ENCODE measurements around the gene C11orf21.
"Not testable (repeated sequence)": the region's sequence is repeated elsewhere in the genome, so short reads cannot be mapped to it uniquely, and the experiment has no call there.

C11orf21 gene

DNA sequence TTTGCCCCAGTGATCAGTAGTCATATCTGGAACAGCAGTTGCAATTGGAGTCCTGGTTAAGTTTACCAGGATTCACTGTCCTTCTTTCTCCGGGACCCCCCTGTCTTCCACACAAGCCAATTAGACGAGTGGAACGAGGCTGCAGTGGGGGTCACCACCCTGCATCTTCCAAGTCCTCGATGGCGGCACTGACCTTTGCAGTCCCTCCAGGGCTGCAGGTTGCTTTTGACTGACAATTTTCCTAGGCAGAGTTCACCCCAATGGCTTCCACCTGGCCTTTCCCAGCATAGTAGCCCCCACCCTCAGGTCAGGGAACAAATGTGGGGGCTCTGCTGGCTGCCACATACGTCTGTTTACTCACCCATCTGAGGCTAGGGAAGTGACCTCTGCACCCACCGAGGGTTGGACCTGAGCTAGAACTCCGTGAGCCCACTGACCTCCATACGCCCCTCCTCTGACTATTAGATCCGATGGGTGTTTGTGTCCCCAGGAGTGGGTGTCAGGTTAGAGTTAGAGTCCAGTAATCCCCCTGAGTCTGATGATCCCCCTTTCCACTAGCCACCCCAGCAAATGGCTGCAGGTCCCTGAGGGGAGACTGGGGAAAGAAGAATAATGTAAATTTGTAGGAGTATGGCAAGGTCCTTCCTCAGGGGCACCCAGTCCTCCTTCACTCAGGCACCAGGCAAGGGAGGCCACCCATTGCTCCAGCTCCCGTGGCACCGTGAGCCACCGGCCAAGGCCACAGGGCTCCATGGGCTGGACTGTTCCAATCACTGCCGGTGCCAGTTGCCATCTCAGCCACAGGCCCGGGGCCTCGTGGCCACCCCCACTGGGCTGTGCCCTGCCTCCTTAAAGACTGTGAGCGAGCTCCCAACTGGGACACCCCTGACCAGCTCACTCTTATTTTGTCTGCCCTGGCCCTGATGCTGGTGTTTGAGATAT, 5.5 kb downstream of the C11orf21 start:
- DNase-seq, result no peak

DNA sequence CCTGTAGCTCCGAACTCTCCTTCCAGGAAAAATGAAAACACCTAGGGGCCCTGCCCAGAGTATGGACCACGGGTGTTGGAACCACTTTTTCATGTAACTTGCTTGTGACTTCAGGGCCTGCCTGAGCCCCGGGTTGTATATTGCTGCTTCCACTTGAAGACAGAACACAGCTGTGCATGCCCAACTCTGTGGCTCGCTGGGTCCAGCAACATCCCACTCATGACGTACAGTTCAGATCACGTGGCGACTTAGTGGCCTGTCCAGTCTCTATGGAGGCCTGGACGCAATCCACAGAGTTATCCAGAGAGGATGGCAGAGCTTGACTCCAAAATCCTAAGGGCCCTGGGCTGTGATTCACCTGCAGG, 6.8 kb downstream of the C11orf21 start:
- no peak for DNase-seq

GRCh38 chr11:2293984-2294925, 7.5 kb downstream of the C11orf21 start:
- peak; percentile 14 for DNase-seq

DNA sequence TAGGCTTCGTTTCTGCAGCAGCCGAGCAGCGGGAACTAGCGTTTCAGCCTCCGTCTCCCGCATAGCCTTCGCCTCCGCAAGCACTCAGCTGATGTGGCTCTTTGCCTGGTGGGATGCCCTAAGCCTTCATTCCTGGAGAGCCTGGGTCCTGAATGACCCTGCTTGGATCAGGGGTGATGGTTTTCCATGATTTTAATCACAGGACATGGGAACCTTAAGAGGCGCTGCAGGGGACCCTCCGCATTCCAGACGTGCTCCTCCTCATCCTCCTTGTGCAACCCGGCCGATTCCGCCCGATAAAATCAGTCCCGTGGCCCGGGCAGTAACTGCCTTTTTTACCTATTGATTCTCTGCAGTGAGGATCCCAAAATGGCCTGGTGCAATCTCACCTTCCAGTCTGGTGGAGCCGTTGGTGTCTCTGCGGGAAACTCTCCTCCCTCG, 8.2 kb downstream of the C11orf21 start:
- no peak for DNase-seq

GRCh38 chr11:2290351-2290841, 11.3 kb downstream of the C11orf21 start:
- no peak for DNase-seq

DNA sequence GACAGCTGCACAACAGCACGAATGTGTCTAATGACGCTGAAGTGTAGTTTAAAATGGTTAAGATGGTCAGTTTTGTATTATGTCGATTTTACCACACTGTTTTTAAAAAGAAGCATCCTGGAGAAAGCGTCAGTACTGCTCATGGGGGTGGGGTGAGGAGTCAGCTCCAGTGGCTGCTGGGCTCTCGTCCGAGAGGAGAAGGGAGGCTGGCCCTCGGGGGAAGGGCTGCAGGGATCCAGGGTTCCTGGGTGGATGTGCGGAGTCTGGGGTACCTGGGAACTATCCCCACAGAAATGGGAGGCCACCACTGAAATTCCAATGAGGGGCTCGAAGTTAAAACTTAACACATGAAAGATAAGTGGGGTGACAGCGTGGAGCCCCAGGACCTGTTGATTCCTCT, 11.9 kb downstream of the C11orf21 start:
- DNase-seq, result no peak

GRCh38 chr11:2289350-2289749, 12.4 kb downstream of the C11orf21 start:
- no peak for DNase-seq

- DNase-seq, result no peak
Measured at GRCh38 chr11:2287091-2287490, 14.6 kb downstream of the C11orf21 start.

- DNase-seq, result not testable (repeated sequence)
Measured at GRCh38 chr11:2286350-2286749, 15.4 kb downstream of the C11orf21 start.

GRCh38 chr11:2280208-2280607, 21.5 kb downstream of the C11orf21 start:
- DNase-seq, result no peak

DNA sequence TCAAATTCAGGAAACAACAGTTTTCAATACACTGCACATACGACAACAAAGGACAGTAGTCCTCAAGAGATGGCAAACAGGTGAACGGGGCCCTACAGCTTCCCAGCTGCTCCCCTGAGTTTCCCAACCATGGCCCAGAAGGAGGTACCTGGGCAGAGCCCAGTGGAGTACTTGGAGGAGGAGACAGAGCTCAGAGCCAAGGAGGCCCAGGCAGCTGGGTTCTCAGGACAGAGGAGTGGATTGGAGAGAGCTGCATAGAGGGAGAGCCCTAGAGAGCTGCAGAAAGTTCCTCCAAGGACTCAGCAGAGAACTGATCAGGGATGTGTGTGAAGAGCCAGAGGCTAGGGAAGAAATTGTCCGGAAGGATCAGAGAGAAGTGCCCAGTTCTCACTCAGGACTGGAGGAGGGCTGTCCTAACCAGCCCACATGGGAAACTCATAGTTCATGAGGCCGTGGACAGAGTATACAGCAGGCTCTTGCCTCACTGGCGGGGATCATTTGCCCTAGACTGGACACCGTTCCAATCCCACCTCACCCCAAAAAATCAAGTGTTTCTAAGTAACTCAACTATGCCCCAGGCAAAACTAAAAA, 23.7 kb downstream of the C11orf21 start:
- no peak for DNase-seq

GRCh38 chr11:2277008-2277346, 24.7 kb downstream of the C11orf21 start:
- DNase-seq, result no peak

- no peak for DNase-seq
Measured at GRCh38 chr11:2276280-2277007, 25.3 kb downstream of the C11orf21 start.

DNA sequence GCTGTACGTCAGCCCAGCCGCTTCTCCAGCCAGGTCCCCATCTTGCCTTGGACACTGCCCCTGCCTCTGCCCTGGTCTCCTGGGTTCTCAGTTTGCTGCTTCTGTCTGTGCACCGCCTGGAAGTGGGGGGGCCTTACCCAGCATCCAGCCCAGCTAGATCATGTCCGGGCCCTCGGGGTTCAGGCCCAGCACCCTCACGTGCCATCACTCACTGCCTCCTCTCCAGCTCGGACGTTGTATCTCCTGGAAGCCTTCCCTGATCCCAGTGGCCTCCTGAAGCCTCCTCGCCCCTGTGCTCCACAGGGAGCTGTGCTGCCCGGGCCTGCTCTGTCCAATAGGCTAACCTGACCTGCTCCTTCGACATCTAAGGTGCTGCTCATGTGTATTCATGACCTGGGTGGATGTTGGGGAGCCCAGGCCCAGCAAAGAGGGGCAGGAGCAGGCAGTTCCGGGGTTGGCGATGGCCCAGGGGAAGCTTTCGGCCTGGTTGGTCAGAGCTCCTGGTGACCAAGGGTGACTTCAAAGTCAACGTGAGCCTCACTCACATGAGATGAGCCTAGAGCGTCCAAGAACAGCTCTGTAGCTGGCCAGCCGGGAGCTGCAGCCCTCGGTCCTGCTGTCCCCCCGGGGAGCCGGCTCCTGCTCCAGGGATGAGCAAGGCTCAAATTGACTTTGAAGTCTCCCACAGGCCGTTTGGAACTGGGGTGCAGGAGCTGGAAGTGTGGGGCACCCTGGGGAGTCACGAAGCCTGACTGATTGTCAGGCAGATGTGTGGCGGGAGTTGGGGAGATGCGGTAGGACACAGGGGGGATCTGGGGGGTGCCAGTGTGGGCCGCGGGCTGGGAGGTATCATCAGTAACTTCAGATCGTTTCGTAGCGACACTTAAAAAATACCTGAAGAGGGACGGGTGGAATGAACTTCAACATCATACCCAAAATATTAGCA, 26.1 kb downstream of the C11orf21 start:
- no peak for DNase-seq

DNA sequence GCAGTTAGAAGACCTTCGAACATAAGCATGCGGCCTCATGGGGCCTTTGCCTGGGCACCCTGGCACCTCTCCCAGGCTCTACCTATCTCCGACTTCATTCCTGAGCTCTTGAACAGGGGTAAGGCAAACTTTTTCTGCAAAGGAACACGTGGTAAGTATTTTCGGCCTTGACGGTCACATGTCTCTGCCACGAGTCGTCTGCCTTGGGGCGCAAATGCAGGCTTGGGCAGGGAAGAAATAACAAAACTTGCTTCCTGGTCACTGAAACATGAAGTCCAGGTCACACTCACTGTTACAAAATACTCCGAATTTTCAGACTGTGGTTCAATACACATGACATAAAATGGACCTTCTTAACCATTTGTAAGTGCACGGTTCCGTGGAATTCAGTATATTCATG, 27.9 kb downstream of the C11orf21 start:
- DNase-seq, result no peak

GRCh38 chr11:2273311-2273710, 28.4 kb downstream of the C11orf21 start:
- DNase-seq, result no peak

DNA sequence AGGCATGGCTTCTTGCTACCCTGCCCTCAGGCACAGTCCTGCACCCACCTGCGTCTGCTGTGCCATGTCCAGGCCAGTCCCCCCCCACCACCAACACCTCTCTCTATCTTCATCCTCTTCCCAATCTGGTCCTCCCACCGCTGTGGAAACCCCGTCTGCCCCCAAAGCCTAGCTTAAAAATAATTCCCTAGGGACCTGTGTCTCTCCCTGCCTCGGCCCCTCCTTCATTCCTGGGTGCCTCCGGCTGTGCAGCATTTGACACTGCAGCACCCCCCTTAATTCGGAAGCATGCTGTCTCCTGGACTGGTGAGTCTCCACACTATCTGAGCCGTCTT, 28.8 kb downstream of the C11orf21 start:
- no peak for DNase-seq

- DNase-seq, result no peak
Measured at GRCh38 chr11:2272228-2272945, 29.3 kb downstream of the C11orf21 start.

GRCh38 chr11:2271327-2272227, 30.1 kb downstream of the C11orf21 start:
- no peak for DNase-seq

- no peak for DNase-seq
Measured at GRCh38 chr11:2271077-2271326, 30.7 kb downstream of the C11orf21 start.
